ENCODE data around the gene ZIC2. TPM values are rescaled to one million over a fixed set of nuclear protein-coding genes. Genes with fewer than 3 reads are reported as not detected.
"Not testable (repeated sequence)": the region's sequence is repeated elsewhere in the genome, so short reads cannot be mapped to it uniquely, and the experiment has no call there.

ZIC2 gene
- total and polyA plus RNA-seq, 12 donors: not detected

DNA sequence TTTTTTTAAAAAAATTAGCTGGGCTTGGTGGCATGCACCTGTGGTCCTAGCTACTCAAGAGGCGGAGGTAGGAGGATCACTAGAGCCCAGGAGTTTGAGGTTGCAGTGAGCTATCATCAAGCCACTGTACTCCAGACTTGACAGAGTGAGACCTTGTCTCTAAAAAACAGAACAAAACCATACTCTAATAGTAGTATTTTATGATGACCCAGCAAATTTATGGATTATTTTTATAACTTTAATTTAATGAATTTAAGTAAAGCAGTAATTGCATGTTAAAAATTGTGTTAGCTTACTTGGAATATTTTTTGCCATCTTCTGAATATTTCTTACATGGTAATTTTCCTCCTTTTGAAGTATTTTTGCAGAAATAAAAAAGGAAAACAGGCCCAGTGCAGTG is 48.3 kb downstream of the ZIC2 start:
- Histone ChIP-seq H3K27ac (no peak overlapping the region), H3K4me3 (no peak overlapping the region), H3K4me1 (no peaks in the 10 kb centered on the region), H3K36me3 (no peaks in the 10 kb centered on the region), H3K9me3 (no peaks in the 10 kb centered on the region), H3K27me3 (peaks cover 0 to 10% (median 3%) of the 10 kb centered on the region in 7 donors)
- WGBS, 2 donors: 93 to 96% methylated on average over 1 of the region's 1 CpG
- intact Hi-C loops (cut with DNase I): no loop called here
- DNase-seq (no peak), ATAC-seq (no peak)
- TF ChIP-seq CTCF (IDR thresholded peaks at IDR 0.05): no peak

DNA sequence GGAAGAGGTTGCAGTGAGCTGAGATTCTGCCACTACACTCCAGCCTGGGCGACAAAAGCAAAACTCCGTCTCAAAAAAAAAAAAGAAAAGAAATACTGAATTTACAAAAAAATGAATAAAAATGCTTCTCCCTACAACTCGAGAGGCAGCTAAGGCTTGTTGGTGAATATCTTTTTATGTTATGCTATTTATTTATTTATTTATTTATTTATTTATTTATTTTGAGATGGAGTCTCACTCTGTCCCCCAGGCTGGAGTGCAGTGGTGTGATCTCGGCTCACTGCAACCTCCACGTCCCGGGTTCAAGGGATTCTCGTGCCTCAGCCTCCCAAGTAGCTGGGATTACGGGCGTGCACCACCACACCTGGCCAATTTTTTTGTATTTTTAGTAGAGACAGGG is 51.1 kb downstream of the ZIC2 start:
- H3K4me1 ChIP-seq; H3K27me3 ChIP-seq; H3K9me3 ChIP-seq; intact Hi-C loops (cut with DNase I); H3K27ac ChIP-seq; DNase-seq; H3K36me3 ChIP-seq; H3K4me3 ChIP-seq; ATAC-seq: not testable (repeated sequence)
- WGBS, 2 donors: 94 to 95% methylated on average over 9 of the region's 9 CpGs

GRCh38 chr13:100035936-100036335 is 54.4 kb downstream of the ZIC2 start:
- intact Hi-C loops (cut with DNase I): no loop called here
- no peak for ATAC-seq
- H3K36me3 ChIP-seq: no peaks in the 10 kb centered on the region
- TF ChIP-seq CTCF (IDR thresholded peaks at IDR 0.05): no peak
- DNase-seq: no peak
- no peaks in the 10 kb centered on the region for H3K4me1 ChIP-seq
- H3K27ac ChIP-seq: no peak overlapping the region
- H3K27me3 ChIP-seq: peaks cover 0 to 16% (median 6%) of the 10 kb centered on the region in 7 donors
- WGBS, 2 donors: 94 to 98% methylated on average over 1 of the region's 1 CpG
- H3K4me3 ChIP-seq: no peak overlapping the region
- H3K9me3 ChIP-seq: no peaks in the 10 kb centered on the region

Other genes starting within 250 kb of the ZIC2 start
- not detected for gene ZIC5, start 10.0 kb upstream of the ZIC2 start, total RNA-seq
- not detected for gene ZIC5, start 10.0 kb upstream of the ZIC2 start, polyA plus RNA-seq
- gene PCCA, start 107.3 kb downstream of the ZIC2 start, total RNA-seq: 10 to 100 TPM; 46.2 to 71.9 (median 65.1) TPM
- gene PCCA, start 107.3 kb downstream of the ZIC2 start, polyA plus RNA-seq: 10 to 100 TPM; 21.2 to 23.3 TPM